ENCODE measurements around the gene WDR48. TPM values are rescaled to one million over a fixed set of nuclear protein-coding genes. Genes with fewer than 3 reads are reported as not detected.

WDR48 gene
- total RNA-seq, 1 experiment from 2014 or later = 17.4 TPM

DNA sequence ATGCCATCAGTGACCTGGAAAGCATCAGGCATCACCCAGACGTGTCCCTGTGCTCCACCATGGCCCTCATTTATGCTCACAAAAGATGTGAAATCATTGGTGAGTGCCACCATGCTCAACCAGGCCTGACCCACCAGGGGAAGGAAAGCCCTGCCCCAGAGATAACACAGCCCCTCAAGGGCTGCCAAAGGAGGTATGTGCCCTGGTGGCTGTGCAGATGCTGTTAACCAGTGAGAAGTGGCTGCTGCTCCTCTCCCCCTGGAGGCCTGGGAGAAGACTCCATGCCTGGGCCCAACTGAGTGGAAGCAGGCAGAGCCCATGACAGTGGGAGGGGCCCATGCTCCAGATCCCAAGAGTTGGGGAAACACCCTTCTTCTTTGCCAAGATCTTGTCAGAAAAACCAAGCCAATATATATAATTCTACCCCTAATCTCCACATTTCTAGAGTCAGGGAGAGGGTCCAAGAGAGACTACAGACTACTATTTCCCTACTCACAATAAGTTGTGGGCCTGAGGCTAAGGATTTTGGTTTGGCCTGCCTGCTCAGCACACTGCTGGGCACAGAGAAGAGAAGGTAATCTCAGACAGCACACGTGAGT, 58.3 kb downstream of the WDR48 start:
- Histone ChIP-seq H3K27ac (no peak overlapping the region), H3K9me3 (replicated peaks) (no peaks in the 10 kb centered on the region), H3K4me3 (no peak overlapping the region), H3K27me3 (replicated peaks) (no peaks in the 10 kb centered on the region), H3K36me3 (peaks cover 8% of the 10 kb centered on the region), H3K4me1 (replicated peaks) (peaks cover 13% of the 10 kb centered on the region)
- peak in 1 of 2 experiments; percentile 32 for DNase-seq (ENCODE audit: low read depth in 1 of 2, low spot score in 2 of 2)

DNA sequence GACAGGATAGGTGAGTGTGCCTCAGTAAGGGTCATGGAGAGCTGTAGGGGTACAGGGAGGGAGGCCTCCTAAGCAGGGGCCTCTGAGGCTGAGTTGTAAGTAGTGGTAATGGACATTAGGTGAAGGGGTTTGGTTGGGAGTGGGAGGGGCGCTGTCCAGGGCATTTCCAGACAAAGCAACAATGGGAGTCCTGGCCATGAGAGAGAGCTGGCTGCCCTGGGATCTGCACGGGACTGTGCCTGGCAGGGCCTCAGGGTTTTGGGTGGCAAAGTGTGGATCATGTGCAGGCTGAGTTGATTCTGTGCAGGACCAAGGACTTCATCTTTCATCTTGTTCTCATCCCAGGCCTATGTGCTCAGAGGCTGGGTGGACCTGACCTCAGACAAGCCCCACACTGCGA, 60.3 kb downstream of the WDR48 start:
- H3K27me3 ChIP-seq (replicated peaks) = no peaks in the 10 kb centered on the region
- H3K4me1 ChIP-seq (replicated peaks) = peaks cover 8% of the 10 kb centered on the region; the same call in 1 of the 2 replicates
- no peak overlapping the region for H3K4me3 ChIP-seq
- H3K36me3 ChIP-seq = peaks cover 3% of the 10 kb centered on the region
- no peak overlapping the region for H3K27ac ChIP-seq
- H3K9me3 ChIP-seq (replicated peaks) = no peaks in the 10 kb centered on the region
- no peak for DNase-seq (ENCODE audit: low read depth in 1 of 2, low spot score in 2 of 2)

DNA sequence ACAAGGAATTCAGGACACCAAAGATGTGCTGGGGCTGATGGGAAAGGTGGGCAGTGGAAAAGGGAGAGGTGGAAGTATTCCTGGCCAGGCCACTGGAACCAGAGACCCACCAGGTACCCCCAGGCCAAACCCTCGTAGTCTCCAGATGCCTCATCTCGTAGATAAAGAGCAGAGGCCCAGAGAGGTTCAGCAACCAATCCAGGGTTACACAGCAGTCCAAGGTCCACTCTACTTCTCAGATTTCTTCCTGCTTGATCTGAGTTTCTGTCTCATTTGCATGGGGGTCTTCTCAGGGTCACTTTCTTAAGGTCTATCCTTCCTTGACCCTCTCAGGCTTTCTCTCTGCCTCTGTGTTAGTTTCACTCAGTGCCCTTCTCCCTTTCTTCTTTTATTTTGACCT, 60.7 kb downstream of the WDR48 start:
- no peaks in the 10 kb centered on the region for H3K36me3 ChIP-seq
- no peak for DNase-seq (ENCODE audit: low read depth in 1 of 2, low spot score in 2 of 2)
- no peaks in the 10 kb centered on the region for H3K9me3 ChIP-seq (replicated peaks)
- H3K27me3 ChIP-seq (replicated peaks) = no peaks in the 10 kb centered on the region
- peaks cover 8% of the 10 kb centered on the region; the same call in 1 of the 2 replicates for H3K4me1 ChIP-seq (replicated peaks)
- no peak overlapping the region for H3K4me3 ChIP-seq
- H3K27ac ChIP-seq = no peak overlapping the region

DNA sequence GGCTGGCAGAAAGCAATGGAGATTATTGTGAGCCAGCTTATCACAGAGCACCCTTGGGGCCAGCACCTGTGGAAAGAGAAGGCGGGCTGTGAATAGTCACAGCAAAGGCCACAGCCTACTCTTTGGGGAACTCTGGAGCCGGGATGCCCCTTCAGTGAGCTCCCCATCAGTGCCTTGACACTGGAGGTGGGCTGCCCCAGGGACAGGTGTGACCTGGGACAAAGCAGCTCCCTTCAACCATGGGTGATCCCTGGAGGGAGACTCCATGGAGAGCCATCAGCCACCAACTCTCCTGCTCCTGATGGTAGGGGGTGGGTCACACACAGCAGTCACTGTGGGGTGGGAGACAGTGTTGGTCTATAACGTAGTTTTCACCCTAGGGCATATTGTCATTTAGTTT, 61.5 kb downstream of the WDR48 start:
- no peak overlapping the region for H3K27ac ChIP-seq
- H3K27me3 ChIP-seq (replicated peaks) = no peaks in the 10 kb centered on the region
- 0 out of 2 replicates have a peak, but pooled peaks cover 2% of the 10 kb centered on the region for H3K4me1 ChIP-seq (replicated peaks)
- H3K9me3 ChIP-seq (replicated peaks) = no peaks in the 10 kb centered on the region
- no peak overlapping the region for H3K4me3 ChIP-seq
- DNase-seq (ENCODE audit: low read depth in 1 of 2, low spot score in 2 of 2) = no peak
- H3K36me3 ChIP-seq = no peaks in the 10 kb centered on the region

DNA sequence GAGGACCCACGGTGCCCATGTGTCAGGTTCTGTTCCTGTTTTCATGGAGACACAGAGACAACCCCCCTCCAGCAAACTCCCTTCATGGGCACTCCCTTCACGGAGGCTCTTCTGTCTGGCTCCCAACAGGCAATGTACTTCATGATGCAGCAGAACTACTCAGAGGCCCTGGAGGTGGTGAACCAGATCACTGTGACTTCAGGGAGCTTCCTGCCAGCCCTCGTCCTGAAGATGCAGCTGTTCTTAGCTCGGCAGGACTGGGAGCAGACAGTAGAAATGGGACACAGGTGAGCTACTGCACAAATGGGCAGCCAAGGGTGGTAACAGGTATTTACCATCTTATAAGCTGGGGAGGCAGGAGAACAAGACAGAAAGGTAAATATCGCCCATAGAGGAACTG, 62.6 kb downstream of the WDR48 start:
- Histone ChIP-seq H3K36me3 (no peaks in the 10 kb centered on the region), H3K27me3 (replicated peaks) (no peaks in the 10 kb centered on the region), H3K27ac (no peak overlapping the region), H3K4me3 (no peak overlapping the region), H3K9me3 (replicated peaks) (no peaks in the 10 kb centered on the region), H3K4me1 (replicated peaks) (no peaks in the 10 kb centered on the region)
- DNase-seq (ENCODE audit: low read depth in 1 of 2, low spot score in 2 of 2) = no peak

DNA sequence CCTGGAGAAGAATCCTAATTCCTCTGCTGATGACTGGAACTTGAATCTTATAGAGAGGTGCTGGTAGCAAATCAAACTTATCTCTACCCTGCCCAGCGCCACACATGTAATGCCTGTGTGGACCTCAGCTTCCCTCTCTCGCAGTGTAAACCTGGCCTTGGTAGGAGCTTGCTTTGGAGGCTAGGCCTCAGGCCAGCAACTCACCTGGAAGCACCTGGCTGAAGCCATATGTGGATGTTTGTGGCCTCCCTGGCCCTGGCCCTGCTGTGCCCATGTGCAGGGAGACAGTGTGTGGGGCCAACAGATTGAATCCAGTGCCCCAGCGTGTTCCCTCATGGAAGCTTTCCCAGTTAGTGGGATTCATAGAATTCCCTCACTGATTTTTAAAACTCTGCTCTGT, 64.1 kb downstream of the WDR48 start:
- H3K4me3 ChIP-seq = no peak overlapping the region
- H3K27me3 ChIP-seq (replicated peaks) = no peaks in the 10 kb centered on the region
- no peaks in the 10 kb centered on the region for H3K36me3 ChIP-seq
- H3K4me1 ChIP-seq (replicated peaks) = no peaks in the 10 kb centered on the region
- H3K9me3 ChIP-seq (replicated peaks) = no peaks in the 10 kb centered on the region
- DNase-seq (ENCODE audit: low read depth in 1 of 2, low spot score in 2 of 2) = no peak
- H3K27ac ChIP-seq = no peak overlapping the region

DNA sequence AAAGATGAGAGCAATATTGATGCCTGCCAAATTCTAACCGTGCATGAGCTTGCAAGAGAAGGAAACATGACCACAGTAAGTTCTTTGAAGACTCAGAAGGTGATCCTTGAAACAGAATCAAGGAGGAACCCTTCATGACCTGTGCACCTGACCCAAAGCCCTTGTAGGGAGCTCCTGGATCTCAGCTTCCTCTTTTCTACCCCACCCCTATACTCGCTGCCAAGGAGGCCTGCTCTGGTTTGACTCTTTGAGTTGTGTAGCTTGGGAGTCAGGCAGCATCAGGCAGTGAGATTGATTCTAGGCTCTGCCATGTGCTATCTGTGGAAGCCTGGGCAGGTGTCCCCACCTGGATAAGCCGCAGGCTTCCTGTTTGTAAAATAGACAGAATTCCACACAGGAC, 66.3 kb downstream of the WDR48 start:
- Histone ChIP-seq H3K9me3 (replicated peaks) (no peaks in the 10 kb centered on the region), H3K36me3 (no peaks in the 10 kb centered on the region), H3K27ac (no peak overlapping the region), H3K4me1 (replicated peaks) (no peaks in the 10 kb centered on the region), H3K4me3 (no peak overlapping the region), H3K27me3 (replicated peaks) (no peaks in the 10 kb centered on the region)
- DNase-seq (ENCODE audit: low read depth in 1 of 2, low spot score in 2 of 2) = no peak

DNA sequence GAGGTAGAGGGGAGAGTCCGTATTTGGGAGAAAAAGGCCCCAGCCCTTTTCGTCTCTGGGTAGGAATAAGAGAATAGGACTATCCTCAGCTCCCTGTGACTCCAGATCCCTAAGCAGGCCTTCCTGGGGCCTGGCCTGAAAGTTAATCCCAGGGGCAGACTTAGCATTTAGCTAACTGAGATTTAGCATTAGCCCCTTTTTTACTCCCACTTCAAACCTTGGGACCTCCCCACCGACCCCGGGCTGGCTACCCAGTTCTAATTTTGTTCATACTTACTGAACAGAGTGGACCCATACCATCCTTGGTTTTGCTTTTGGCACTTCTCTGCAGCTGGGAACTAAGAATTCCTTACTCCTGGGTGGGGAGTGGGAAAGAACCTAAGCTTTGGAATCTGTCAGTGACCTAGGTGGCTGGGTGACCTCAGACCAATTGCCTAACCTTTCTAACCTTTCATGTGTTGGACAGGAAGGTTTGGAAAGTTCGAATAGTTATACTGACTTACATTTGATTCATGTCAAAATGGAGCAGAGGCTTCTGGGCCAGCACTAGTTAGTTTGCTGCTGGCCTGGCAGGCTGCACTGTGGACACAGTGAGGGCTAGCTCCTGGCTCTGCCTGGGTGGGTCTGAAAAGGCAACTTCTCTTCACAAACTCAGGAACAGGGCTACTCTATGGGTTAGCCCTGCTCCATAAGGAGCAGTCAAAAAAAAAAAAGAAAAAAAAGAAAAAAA, 67.3 kb downstream of the WDR48 start:
- no peak for DNase-seq (ENCODE audit: low read depth in 1 of 2, low spot score in 2 of 2)
- Histone ChIP-seq H3K9me3 (replicated peaks) (no peaks in the 10 kb centered on the region), H3K4me1 (replicated peaks) (no peaks in the 10 kb centered on the region), H3K4me3 (no peak overlapping the region), H3K36me3 (no peaks in the 10 kb centered on the region), H3K27ac (no peak overlapping the region), H3K27me3 (replicated peaks) (no peaks in the 10 kb centered on the region)

DNA sequence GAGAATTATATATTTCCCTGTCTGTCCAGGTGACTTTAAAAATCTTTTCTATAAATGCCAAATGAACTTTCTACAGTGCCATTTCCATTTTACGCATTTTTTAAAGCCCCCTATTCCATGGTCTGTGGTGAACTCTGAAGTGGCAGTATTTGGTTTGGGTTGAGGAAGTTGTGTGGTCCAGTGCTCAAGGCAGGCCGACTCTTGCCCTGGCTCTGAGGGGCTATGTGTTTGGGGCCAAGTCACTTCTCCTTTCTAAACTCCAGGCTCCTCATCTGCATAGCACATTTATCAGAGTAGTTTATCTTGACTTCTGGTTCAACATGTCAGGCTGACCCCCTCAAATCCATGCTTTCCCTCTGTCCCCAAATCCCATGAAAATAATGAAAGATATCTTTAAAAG, 69.8 kb downstream of the WDR48 start:
- H3K9me3 ChIP-seq (replicated peaks) = no peaks in the 10 kb centered on the region
- no peaks in the 10 kb centered on the region for H3K27me3 ChIP-seq (replicated peaks)
- peaks cover 15% of the 10 kb centered on the region for H3K4me1 ChIP-seq (replicated peaks)
- DNase-seq (ENCODE audit: low read depth in 1 of 2, low spot score in 2 of 2) = no peak
- no peak overlapping the region for H3K4me3 ChIP-seq
- H3K36me3 ChIP-seq = no peaks in the 10 kb centered on the region
- H3K27ac ChIP-seq = no peak overlapping the region

DNA sequence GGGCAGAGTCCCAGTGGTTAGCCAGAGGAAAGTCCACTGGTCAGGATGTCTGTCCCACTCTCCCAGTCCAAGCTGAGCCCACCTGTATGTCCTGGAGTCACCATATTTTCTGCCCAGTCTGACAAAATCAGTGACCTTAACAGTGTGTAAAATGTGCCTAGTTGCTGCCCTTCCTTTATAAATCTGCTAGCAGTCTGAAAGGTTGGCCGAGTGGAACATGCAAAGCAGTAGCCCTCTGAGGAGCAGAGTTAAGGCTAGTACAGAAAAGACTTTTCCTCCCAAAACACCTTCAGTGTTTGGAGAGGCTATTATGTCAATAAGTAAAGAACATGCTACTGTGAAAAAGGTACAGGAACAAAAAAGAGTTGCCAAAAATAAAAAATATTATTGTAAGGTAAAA, 71.0 kb downstream of the WDR48 start:
- H3K4me1 ChIP-seq (replicated peaks) = peaks cover 17% of the 10 kb centered on the region
- no peak for DNase-seq (ENCODE audit: low read depth in 1 of 2, low spot score in 2 of 2)
- H3K27me3 ChIP-seq (replicated peaks) = no peaks in the 10 kb centered on the region
- no peaks in the 10 kb centered on the region for H3K36me3 ChIP-seq
- no peaks in the 10 kb centered on the region for H3K9me3 ChIP-seq (replicated peaks)
- no peak overlapping the region for H3K27ac ChIP-seq
- H3K4me3 ChIP-seq = no peak overlapping the region

DNA sequence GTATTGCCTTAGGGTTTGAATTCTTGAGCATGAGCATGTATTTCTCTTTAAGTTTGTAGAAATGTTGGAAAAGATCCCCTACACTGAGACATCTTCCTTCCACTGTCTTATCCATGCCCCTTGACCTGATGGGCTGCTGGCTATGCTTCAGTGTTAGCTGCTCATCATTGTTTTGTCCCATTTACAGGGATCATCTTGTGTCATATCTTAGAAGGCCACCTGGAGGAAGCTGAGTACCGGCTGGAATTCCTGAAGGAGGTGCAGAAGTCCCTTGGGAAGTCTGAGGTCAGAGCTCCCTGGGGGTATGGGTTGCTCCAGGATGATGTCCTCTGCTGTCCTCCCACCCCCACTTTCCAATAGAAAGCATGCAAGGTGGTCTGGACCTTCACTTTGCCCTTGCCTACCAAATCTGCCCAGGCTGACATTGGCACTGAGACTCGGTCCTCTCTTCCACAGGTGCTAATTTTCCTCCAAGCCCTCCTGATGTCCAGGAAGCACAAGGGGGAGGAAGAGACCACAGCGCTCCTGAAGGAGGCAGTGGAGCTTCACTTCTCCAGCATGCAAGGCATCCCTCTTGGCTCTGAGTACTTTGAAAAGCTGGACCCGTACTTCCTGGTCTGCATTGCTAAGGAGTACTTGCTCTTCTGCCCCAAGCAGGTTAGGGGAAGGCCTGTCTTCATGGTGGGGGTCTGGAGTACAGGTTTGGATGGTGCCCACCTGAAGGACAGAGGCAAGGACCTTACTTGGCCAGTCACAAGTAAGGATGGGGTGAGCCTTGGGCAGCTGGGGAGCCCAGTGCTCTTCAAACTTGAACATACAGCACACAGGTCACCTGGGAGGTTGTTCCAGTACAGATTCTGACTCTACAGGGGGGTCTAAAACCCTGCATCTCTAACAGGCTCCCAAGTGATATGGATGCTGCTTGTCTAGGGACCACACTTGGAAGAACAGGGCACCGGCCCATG, 73.3 kb downstream of the WDR48 start:
- no peak for DNase-seq (ENCODE audit: low read depth in 1 of 2, low spot score in 2 of 2)
- H3K27me3 ChIP-seq (replicated peaks) = no peaks in the 10 kb centered on the region

DNA sequence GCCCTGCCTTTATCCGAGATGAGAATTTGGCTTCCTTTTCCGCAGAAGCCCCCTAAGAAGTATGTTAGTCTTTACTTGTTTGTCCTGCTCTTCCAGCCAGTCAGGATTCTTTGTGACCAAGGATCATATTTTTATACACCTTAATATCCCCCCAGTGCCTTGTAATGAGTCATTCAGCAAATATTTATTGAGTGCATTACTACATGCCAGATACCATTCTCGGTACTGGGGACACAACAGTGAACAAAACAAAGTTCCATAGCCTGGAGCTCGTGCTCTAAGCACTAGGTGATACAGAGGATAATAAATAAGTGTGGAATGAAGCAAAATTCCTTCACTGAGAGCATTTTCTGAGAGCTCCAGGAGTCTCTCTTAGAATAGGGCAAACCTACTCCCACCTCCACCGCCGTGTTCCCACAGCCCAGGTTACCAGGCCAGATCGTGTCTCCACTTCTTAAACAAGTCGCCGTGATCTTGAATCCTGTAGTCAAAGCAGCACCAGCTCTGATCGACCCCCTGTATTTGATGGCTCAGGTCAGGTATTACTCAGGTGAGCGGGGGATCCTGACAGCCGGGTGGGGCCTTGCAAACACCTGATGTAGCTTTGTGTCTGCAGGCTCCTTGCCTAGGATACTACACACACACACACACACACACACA, 74.2 kb downstream of the WDR48 start:
- no peaks in the 10 kb centered on the region for H3K36me3 ChIP-seq
- peaks cover 17% of the 10 kb centered on the region for H3K4me1 ChIP-seq (replicated peaks)
- H3K4me3 ChIP-seq = no peak overlapping the region
- peak in 1 of 2 experiments; percentile 54 for DNase-seq (ENCODE audit: low read depth in 1 of 2, low spot score in 2 of 2)
- no peaks in the 10 kb centered on the region for H3K27me3 ChIP-seq (replicated peaks)
- H3K9me3 ChIP-seq (replicated peaks) = no peaks in the 10 kb centered on the region
- peak overlapping the region; percentile 43 for H3K27ac ChIP-seq

More for the DNA sequence above, 73.3 kb downstream of the WDR48 start:
- Histone ChIP-seq H3K4me1 (replicated peaks) (peaks cover 17% of the 10 kb centered on the region), H3K36me3 (no peaks in the 10 kb centered on the region), H3K9me3 (replicated peaks) (no peaks in the 10 kb centered on the region), H3K27ac (no peak overlapping the region; the same call in 1 of the 2 replicates), H3K4me3 (no peak overlapping the region)

DNA sequence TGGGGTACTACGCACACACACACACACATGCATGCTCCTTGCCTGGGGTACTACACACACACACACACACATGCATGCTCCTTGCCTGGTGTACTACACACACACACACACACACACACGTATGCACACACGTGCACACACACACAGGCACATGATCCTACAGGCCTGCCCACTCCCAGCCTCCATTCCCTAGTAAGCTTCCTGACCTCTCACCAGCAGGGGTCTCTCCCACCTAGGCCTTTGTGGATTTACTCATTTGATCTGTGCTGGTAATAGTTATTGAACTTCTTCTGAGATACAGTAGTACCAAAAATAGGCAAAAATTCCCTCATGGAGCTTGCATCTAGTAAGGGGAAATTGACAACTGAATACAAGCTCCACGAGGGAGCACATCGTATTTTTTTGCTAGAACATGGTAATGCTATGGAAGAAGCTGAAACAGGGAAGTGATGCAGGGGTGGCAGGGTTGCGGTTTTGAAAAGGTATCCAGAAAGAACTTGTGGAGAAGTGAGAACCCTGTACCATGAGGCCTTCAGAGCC, 74.8 kb downstream of the WDR48 start:
- no peaks in the 10 kb centered on the region for H3K36me3 ChIP-seq
- peak in 1 of 2 experiments; percentile 36 for DNase-seq (ENCODE audit: low read depth in 1 of 2, low spot score in 2 of 2)
- no peaks in the 10 kb centered on the region for H3K9me3 ChIP-seq (replicated peaks)
- peaks cover 17% of the 10 kb centered on the region for H3K4me1 ChIP-seq (replicated peaks)
- H3K27me3 ChIP-seq (replicated peaks) = no peaks in the 10 kb centered on the region
- H3K4me3 ChIP-seq = no peak overlapping the region
- H3K27ac ChIP-seq = no peak overlapping the region
